Measurements from ENCODE around the gene DOK3. TPM values are rescaled to one million over a fixed set of nuclear protein-coding genes. Genes with fewer than 3 reads are reported as not detected.
A peak's percentile ranks its signal among the peaks of the same experiment; 100 is the strongest.

The DOK3 gene
- total RNA-seq, 1 donor from 2014 or later: 5.2 TPM

- intact Hi-C loops (cut with micrococcal nuclease): loop anchor here (2.0 kb wide), 1 partner anchor 16 kb away; no protein-coding TSS in a partner anchor
Observed at GRCh38 chr5:177472460-177473442, 36.9 kb downstream of the DOK3 start.

DNA sequence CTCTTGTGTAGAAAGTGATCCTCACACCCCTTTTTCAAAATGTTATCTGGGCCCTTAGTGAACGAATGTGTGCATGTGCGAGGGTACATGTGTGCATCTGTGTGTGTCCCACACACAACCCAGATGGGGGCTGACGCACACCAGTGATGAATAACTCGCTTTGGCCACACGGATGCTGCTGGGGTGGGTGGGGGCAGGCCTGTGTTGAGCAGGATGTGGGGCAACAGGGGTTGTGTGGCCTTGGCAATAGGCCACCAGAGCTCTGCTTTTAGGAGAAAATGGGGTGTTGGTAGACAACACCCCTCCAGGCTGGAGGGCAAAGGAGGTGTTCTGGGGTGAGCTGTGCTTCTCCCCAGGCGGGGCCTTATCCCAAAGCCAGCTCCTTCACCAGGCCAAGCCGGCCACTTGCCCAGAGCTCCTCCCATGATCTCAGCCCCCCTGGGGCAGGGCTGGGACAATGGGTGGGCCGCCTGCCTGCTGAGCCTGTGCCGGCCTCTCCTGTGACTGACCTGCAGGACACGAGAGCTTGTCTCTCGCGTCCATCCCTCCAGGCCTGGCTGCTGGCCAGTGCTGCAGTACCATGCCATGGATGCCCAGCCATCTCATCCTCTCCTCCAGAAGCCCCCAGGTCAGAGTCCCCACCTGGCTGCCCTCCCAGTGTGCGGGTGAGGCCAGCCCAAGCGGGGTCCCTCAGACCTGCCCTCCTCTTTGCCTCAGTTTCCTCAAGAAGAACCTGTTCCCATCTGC is 37.8 kb downstream of the DOK3 start:
- Mint-ChIP-seq H3K27ac (peak overlapping the region; percentile 48), H3K4me3 (peak overlapping the region; percentile 47), H3K36me3 (ENCODE audit: low read depth) (no peaks in the 10 kb centered on the region), H3K4me1 (peaks cover 26% of the 10 kb centered on the region), H3K9me3 (no peaks in the 10 kb centered on the region), H3K27me3 (peaks cover 8% of the 10 kb centered on the region)
- intact Hi-C loops (cut with micrococcal nuclease): loop anchor here (2.0 kb wide), 1 partner anchor 15 kb away; no protein-coding TSS in a partner anchor
- DNase-seq: no peak

More at GRCh38 chr5:177472460-177473442, 36.9 kb downstream of the DOK3 start:
- no peaks in the 10 kb centered on the region for H3K9me3 Mint-ChIP-seq
- peaks cover 26% of the 10 kb centered on the region for H3K4me1 Mint-ChIP-seq
- peaks cover 8% of the 10 kb centered on the region for H3K27me3 Mint-ChIP-seq
- peak overlapping the region; percentile 62 for H3K4me3 Mint-ChIP-seq
- H3K36me3 Mint-ChIP-seq (ENCODE audit: low read depth): no peaks in the 10 kb centered on the region
- H3K27ac Mint-ChIP-seq: peak overlapping the region; percentile 58
- peak; percentile 84 for DNase-seq

- Mint-ChIP-seq H3K9me3 (no peaks in the 10 kb centered on the region), H3K27ac (no peak overlapping the region), H3K4me3 (no peak overlapping the region), H3K4me1 (peaks cover 22% of the 10 kb centered on the region), H3K36me3 (ENCODE audit: low read depth) (no peaks in the 10 kb centered on the region), H3K27me3 (peaks cover 8% of the 10 kb centered on the region)
- DNase-seq: no peak
- intact Hi-C loops (cut with micrococcal nuclease): no loop called here
Observed at GRCh38 chr5:177470759-177471536, 38.7 kb downstream of the DOK3 start.

DNA sequence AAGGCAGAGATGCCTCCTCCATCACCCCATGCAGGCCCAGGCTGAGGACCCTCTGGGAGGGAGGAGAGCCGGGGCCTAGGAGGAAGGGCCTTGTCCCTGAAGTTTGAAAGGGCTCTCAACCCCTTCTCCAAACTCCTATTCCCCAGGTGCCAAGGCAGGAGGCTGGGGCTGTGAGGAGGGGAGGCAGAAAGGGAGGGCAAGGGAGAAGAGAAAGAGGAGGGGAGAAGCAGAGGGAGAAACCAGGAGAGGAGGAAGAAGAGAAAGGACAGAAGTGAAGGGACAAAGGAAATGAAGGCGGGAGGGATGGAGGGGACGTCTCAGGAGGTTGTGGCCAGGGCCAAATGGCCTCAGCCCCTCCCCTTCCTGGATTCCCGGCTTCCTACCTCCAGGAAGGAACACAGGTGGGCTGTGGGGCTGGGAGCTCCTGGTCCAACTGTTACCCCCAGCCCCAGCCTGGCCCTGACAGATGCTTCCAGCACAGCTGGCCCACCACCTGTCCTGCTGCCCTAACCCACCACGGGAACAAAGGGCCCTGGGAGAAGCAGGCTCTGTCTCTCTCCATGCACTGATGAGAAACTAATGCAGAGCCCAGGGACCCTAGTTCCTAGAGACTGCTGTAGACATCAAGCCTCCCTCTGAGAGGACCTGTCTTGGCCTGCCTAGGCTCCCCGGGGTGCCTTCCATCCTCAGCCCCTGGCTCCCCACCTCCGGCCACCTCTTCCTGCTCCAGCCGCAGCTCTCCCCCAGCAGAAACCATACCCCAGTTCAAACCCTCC is 39.7 kb downstream of the DOK3 start:
- H3K36me3 Mint-ChIP-seq (ENCODE audit: low read depth): peaks cover 4% of the 10 kb centered on the region

DNA sequence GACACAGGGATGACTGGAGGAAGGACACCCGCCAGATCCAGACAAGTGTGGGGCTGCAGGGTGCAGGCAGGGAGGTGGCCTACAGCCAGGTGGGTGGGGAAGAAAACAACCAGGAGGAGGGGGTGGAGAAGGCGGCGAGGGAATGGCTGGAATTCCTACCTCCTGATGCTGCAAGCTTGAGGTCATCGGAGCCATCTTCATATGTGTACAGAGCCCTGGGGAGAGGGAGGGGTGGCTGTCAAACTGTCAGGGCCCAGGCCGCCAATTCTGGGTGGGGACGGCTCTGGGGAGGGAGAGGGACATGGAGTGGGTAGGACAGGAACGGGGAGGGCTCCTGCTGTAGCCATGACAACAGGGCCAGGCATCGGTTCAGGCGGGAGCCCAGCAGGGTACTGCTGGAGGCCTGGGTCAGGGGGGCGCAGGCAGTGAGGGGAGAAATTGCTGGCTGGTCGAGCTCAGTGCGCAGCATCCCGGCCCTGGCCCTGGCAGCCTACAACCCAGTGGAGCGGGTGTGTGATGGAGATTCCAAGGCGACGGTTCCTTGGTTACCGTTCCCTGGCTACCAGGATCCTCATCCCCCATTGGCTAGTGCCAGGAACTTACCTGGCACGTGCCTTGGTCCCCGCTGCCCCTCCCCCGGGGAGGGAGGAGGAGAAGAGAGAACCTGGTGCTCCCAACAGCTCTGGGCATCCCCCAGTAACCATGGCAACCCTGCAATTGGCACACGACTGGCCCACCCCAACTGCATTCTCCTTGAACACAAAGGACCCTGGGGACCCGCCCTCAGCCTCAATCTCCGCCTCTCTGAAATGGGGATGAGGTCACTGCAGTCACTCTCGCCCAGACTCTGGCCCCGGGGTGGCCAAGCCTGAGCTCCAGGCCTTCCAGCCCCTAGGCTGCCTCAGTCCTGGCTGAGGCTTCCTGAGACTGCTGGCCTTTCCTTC is 40.7 kb downstream of the DOK3 start:
- DNase-seq: no peak
- no peaks in the 10 kb centered on the region for H3K9me3 Mint-ChIP-seq
- intact Hi-C loops (cut with micrococcal nuclease): no loop called here
- H3K4me3 Mint-ChIP-seq: no peak overlapping the region
- H3K27ac Mint-ChIP-seq: no peak overlapping the region
- peaks cover 4% of the 10 kb centered on the region for H3K36me3 Mint-ChIP-seq (ENCODE audit: low read depth)
- peaks cover 8% of the 10 kb centered on the region for H3K4me1 Mint-ChIP-seq
- H3K27me3 Mint-ChIP-seq: peaks cover 2% of the 10 kb centered on the region

More for the DNA sequence above, 39.7 kb downstream of the DOK3 start:
- DNase-seq: no peak
- Mint-ChIP-seq H3K4me1 (peaks cover 14% of the 10 kb centered on the region), H3K27ac (no peak overlapping the region), H3K9me3 (no peaks in the 10 kb centered on the region), H3K4me3 (no peak overlapping the region), H3K27me3 (peaks cover 8% of the 10 kb centered on the region)
- intact Hi-C loops (cut with micrococcal nuclease): no loop called here

DNA sequence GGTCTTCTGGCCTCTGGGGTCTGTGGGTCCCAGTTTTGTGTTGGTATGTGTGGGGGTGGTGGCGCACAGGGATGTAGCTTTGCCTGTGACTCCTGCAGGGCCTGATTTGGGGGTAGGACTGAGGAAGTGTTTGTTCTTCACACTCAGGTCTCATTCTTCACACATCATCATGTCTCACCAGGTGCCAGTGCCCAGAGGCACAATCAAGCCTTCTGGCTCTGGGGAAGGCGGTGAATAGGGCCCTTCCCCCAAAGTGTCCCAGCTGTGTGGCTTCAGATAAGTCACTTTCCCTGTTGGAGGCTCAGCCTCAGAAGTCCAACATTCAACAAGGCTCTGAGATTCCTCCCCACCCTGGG is 41.3 kb downstream of the DOK3 start:
- H3K4me1 Mint-ChIP-seq: peaks cover 5% of the 10 kb centered on the region
- no peak overlapping the region for H3K27ac Mint-ChIP-seq
- DNase-seq: no peak
- peaks cover 4% of the 10 kb centered on the region for H3K36me3 Mint-ChIP-seq (ENCODE audit: low read depth)
- intact Hi-C loops (cut with micrococcal nuclease): no loop called here
- no peaks in the 10 kb centered on the region for H3K9me3 Mint-ChIP-seq
- H3K4me3 Mint-ChIP-seq: no peak overlapping the region
- no peaks in the 10 kb centered on the region for H3K27me3 Mint-ChIP-seq

GRCh38 chr5:177467436-177467835 is 42.2 kb downstream of the DOK3 start:
- H3K27ac Mint-ChIP-seq: no peak overlapping the region
- H3K36me3 Mint-ChIP-seq (ENCODE audit: low read depth): peaks cover 4% of the 10 kb centered on the region
- peaks cover 8% of the 10 kb centered on the region for H3K4me1 Mint-ChIP-seq
- no peak overlapping the region for H3K4me3 Mint-ChIP-seq
- no peaks in the 10 kb centered on the region for H3K27me3 Mint-ChIP-seq
- no peak for DNase-seq
- intact Hi-C loops (cut with micrococcal nuclease): no loop called here
- no peaks in the 10 kb centered on the region for H3K9me3 Mint-ChIP-seq

DNA sequence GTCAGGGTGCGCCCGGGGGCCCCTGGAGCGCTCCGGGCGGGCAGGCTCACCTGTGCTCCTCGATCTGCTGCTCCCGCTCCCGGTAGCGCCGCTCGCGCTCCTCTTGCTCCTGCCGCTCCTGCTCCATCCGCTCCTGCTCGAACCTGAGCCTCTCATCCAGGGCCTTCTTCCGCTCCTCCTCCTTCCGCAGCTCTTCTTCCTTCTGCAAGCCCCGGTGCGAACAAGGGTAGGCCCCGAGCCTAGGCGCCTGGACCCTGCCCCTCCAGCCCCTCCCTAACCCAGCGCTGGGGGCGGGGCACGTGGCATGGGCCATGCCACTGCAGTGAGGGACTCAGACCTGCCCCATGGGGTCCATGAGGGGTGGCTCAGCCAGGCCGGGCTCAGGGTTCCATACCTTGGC is 42.8 kb downstream of the DOK3 start:
- Mint-ChIP-seq H3K36me3 (ENCODE audit: low read depth) (peaks cover 4% of the 10 kb centered on the region), H3K4me3 (no peak overlapping the region), H3K9me3 (no peaks in the 10 kb centered on the region), H3K4me1 (peaks cover 13% of the 10 kb centered on the region), H3K27me3 (no peaks in the 10 kb centered on the region), H3K27ac (no peak overlapping the region)
- DNase-seq: no peak
- intact Hi-C loops (cut with micrococcal nuclease): no loop called here

- H3K9me3 Mint-ChIP-seq: no peaks in the 10 kb centered on the region
- H3K4me1 Mint-ChIP-seq: peaks cover 13% of the 10 kb centered on the region
- no peak overlapping the region for H3K27ac Mint-ChIP-seq
- H3K36me3 Mint-ChIP-seq (ENCODE audit: low read depth): peaks cover 4% of the 10 kb centered on the region
- no peak for DNase-seq
- H3K4me3 Mint-ChIP-seq: no peak overlapping the region
- no peaks in the 10 kb centered on the region for H3K27me3 Mint-ChIP-seq
- intact Hi-C loops (cut with micrococcal nuclease): no loop called here
Observed at GRCh38 chr5:177465044-177465443, 44.6 kb downstream of the DOK3 start.

DNA sequence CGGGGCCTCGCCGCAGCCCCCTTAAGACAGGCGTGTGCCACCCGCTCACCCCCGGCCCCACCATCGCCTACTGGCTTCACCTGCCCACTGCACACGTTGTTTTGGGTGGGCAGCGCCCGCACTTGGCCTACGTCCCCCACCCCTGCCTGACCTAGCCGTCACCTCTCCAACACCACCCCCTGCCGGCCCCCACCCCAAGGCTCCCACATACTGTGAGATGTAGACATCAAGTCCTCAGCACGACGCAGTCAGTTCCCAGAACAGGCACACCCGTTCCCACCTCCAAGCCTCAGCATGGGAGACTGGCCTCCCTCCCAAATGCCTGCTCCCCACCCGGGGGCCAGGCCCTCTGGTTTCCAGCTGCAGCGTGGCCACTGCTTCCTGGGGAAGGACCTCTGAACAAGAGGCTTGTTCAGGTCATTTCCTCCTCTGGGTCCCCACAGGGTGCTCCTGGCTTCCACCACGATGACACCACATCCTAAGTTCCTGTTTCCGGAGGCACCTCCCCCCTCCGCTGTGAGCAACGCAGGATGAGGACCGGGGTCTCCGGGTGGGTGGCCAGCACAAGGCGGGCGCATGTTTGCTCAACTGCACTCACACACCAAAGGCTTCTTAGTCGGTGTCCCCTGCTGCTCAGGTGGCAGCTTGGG is 47.5 kb downstream of the DOK3 start:
- Mint-ChIP-seq H3K9me3 (no peaks in the 10 kb centered on the region), H3K27ac (peak overlapping the region; percentile 37), H3K4me3 (peak overlapping the region; percentile 57), H3K4me1 (peaks cover 15% of the 10 kb centered on the region), H3K36me3 (ENCODE audit: low read depth) (peaks cover 6% of the 10 kb centered on the region), H3K27me3 (no peaks in the 10 kb centered on the region)
- no peak for DNase-seq
- intact Hi-C loops (cut with micrococcal nuclease): no loop called here

DNA sequence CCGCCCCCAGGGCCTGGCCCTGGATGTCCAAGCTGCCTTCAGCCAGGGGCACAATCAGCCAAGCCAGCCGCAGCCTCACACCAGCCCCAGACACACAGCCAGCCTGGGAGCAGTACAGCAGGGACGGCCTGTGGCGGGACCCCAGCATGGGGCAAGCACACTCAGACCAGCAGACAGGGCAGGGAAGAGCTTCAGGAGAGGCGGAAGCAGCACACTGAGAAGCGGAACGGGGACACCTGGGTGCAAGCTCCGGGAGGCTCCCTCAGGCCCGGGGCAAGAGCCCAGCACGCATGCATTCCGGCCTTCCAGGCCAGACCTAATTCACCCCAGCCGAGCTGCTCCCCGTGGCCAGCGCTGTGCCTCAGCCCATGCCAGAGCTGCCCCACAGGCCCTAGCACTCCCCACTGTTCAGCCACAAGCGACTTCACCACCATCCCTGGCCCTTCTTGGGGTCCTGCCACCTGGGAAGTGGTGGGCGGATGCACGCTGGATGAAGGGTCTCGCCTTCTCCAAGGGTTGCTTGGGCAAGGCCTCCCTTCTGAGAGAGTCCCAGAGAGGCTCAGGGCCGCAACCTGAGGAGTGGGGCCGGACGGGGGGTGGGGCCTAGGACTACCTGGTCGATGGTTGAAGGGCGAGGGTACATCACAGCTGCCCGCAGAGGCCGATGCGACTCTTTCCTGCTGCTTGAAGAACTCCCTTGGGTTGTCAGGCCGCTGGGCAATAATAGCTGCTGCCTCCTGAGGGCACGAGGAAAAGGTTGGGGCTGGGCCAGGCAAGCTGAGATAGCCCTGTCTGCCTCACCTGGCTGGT is 49.6 kb downstream of the DOK3 start:
- H3K4me1 Mint-ChIP-seq: peaks cover 19% of the 10 kb centered on the region
- DNase-seq: no peak
- H3K9me3 Mint-ChIP-seq: no peaks in the 10 kb centered on the region
- intact Hi-C loops (cut with micrococcal nuclease): loop anchor here (10.0 kb wide), 1 partner anchor 345 kb away; no protein-coding TSS in a partner anchor
- H3K27ac Mint-ChIP-seq: no peak overlapping the region
- peaks cover 2% of the 10 kb centered on the region for H3K36me3 Mint-ChIP-seq (ENCODE audit: low read depth)
- no peaks in the 10 kb centered on the region for H3K27me3 Mint-ChIP-seq
- H3K4me3 Mint-ChIP-seq: no peak overlapping the region
